ENCODE results near the gene DOCK2. TPM values are rescaled to one million over a fixed set of nuclear protein-coding genes. Genes with fewer than 3 reads are reported as not detected.

DOCK2 gene
- total RNA-seq, 1 donor from 2014 or later: 1.1 TPM

DNA sequence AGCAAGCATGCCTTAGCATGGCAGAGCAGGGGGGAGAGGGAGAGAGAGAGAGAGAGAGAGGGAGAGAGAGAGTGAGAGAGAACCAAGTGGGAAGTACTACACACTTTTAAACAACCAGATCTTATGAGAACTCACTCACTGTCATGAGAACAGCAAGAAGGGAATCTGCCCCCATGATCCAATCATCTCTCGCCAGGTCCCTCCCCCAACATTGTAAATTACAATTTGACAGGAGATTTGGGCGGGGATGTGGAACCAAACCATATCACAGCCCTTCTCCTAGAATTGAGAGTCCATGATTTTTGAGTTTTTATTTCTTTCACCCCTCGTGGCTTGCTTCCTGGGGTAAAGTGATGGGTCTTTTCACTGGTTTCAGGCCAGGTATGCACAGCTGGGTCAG lies 98.8 kb downstream of the DOCK2 start:
- no peaks in the 10 kb centered on the region for H3K36me3 Mint-ChIP-seq

DNA sequence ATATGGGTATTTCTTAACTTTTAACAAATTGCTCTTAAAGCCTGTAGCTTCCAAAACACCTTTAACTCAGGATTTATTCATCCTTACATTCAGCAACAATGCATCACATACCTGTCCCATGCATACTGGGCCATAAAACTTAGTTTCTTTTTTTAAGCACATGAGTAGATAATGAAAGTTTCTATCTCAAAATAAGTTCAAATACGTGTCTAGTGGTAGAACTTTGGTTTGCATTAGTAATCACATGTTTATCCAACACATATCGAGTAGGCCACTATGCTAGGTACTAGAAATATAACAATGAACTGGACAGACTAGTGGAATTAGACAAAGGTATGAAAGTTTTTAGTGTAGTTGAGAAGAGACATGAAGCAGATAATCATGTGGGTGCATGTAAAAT lies 99.6 kb downstream of the DOCK2 start:
- H3K27me3 ChIP-seq: no peaks in the 10 kb centered on the region
- H3K36me3 ChIP-seq: no peaks in the 10 kb centered on the region
- Mint-ChIP-seq H3K36me3 (no peaks in the 10 kb centered on the region), H3K9me3 (no peaks in the 10 kb centered on the region), H3K27me3 (ENCODE audit: insufficient read depth, low read depth) (peaks cover 9% of the 10 kb centered on the region), H3K27ac (no peak overlapping the region), H3K4me3 (no peak overlapping the region), H3K4me1 (no peaks in the 10 kb centered on the region)
- no peaks in the 10 kb centered on the region for H3F3A ChIP-seq (ENCODE audit: low read depth)
- no peak overlapping the region for H3K9ac ChIP-seq
- H3K27ac ChIP-seq: no peak overlapping the region
- no peak overlapping the region for H3K4me3 ChIP-seq
- TF ChIP-seq, protein P1, sequence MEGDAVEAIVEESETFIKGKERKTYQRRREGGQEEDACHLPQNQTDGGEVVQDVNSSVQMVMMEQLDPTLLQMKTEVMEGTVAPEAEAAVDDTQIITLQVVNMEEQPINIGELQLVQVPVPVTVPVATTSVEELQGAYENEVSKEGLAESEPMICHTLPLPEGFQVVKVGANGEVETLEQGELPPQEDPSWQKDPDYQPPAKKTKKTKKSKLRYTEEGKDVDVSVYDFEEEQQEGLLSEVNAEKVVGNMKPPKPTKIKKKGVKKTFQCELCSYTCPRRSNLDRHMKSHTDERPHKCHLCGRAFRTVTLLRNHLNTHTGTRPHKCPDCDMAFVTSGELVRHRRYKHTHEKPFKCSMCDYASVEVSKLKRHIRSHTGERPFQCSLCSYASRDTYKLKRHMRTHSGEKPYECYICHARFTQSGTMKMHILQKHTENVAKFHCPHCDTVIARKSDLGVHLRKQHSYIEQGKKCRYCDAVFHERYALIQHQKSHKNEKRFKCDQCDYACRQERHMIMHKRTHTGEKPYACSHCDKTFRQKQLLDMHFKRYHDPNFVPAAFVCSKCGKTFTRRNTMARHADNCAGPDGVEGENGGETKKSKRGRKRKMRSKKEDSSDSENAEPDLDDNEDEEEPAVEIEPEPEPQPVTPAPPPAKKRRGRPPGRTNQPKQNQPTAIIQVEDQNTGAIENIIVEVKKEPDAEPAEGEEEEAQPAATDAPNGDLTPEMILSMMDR (IDR thresholded peaks at IDR 0.05): no peak
- no peak for TF ChIP-seq EZH2phosphoT487 (IDR thresholded peaks at IDR 0.05)
- no peak for TF ChIP-seq EZH2 (IDR thresholded peaks at IDR 0.05)
- no peak for DNase-seq (ENCODE audit: low spot score)
- H4K20me1 ChIP-seq (ENCODE audit: low read depth): no peaks in the 10 kb centered on the region
- no peaks in the 10 kb centered on the region for H3K79me2 ChIP-seq (ENCODE audit: low read depth)
- H3K9me3 ChIP-seq (ENCODE audit: low read depth): no peaks in the 10 kb centered on the region
- H2AFZ ChIP-seq (replicated peaks): no peak overlapping the region
- H3K4me1 ChIP-seq: no peaks in the 10 kb centered on the region
- H3K4me2 ChIP-seq: no peak overlapping the region

More for the DNA sequence above, 98.8 kb downstream of the DOCK2 start:
- no peak overlapping the region for H3K4me2 ChIP-seq
- Mint-ChIP-seq H3K9me3 (no peaks in the 10 kb centered on the region), H3K4me1 (no peaks in the 10 kb centered on the region), H3K27me3 (ENCODE audit: insufficient read depth, low read depth) (peaks cover 9% of the 10 kb centered on the region), H3K27ac (no peak overlapping the region), H3K4me3 (no peak overlapping the region)
- H3F3A ChIP-seq (ENCODE audit: low read depth): no peaks in the 10 kb centered on the region
- H3K36me3 ChIP-seq: no peaks in the 10 kb centered on the region
- H2AFZ ChIP-seq (replicated peaks): no peak overlapping the region
- no peak for TF ChIP-seq EZH2phosphoT487 (IDR thresholded peaks at IDR 0.05)
- H3K27me3 ChIP-seq: no peaks in the 10 kb centered on the region
- no peaks in the 10 kb centered on the region for H3K79me2 ChIP-seq (ENCODE audit: low read depth)
- H3K4me1 ChIP-seq: no peaks in the 10 kb centered on the region
- H3K9ac ChIP-seq: no peak overlapping the region
- no peak overlapping the region for H3K4me3 ChIP-seq
- H3K9me3 ChIP-seq (ENCODE audit: low read depth): no peaks in the 10 kb centered on the region
- H4K20me1 ChIP-seq (ENCODE audit: low read depth): no peaks in the 10 kb centered on the region
- H3K27ac ChIP-seq: no peak overlapping the region
- DNase-seq (ENCODE audit: low spot score): no peak

DNA sequence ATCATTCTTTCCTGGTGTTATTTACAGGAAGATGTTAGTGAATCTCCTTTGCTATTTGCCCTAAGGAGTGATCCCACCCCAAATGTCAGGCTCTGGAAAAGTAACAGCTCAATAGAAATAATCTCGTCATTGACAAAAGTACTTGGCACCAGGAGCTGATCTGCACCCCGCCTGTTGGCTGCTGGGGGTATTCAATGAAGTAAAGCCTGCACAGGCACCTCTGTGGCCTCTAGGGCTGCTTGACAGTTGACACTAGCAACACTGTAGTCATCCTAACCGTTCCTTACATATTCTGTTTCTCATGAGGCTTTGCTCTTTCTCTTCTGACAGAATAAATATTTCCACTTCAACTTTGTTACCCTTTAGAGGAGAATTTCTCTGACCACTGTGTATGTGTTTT lies 103.4 kb downstream of the DOCK2 start:
- H3K9me3 Mint-ChIP-seq: no peaks in the 10 kb centered on the region
- peaks cover 7% of the 10 kb centered on the region for H3K4me1 Mint-ChIP-seq
- H3K27me3 Mint-ChIP-seq (ENCODE audit: insufficient read depth, low read depth): peaks cover 9% of the 10 kb centered on the region
- H3K4me3 Mint-ChIP-seq: no peak overlapping the region
- H3F3A ChIP-seq (ENCODE audit: low read depth): no peaks in the 10 kb centered on the region
- H4K20me1 ChIP-seq (ENCODE audit: low read depth): no peaks in the 10 kb centered on the region
- no peak overlapping the region for H2AFZ ChIP-seq (replicated peaks)
- no peaks in the 10 kb centered on the region for H3K4me1 ChIP-seq
- no peaks in the 10 kb centered on the region for H3K27me3 ChIP-seq
- TF ChIP-seq EZH2 (IDR thresholded peaks at IDR 0.05): no peak
- TF ChIP-seq, protein P1 (IDR thresholded peaks at IDR 0.05): peak; percentile 25
- no peaks in the 10 kb centered on the region for H3K36me3 ChIP-seq
- no peaks in the 10 kb centered on the region for H3K36me3 Mint-ChIP-seq
- no peak overlapping the region for H3K27ac ChIP-seq
- no peak overlapping the region for H3K4me2 ChIP-seq
- no peak overlapping the region for H3K4me3 ChIP-seq
- no peaks in the 10 kb centered on the region for H3K79me2 ChIP-seq (ENCODE audit: low read depth)
- H3K27ac Mint-ChIP-seq: no peak overlapping the region
- DNase-seq (ENCODE audit: low spot score): peak; percentile 31
- H3K9me3 ChIP-seq (ENCODE audit: low read depth): no peaks in the 10 kb centered on the region
- no peak overlapping the region for H3K9ac ChIP-seq

DNA sequence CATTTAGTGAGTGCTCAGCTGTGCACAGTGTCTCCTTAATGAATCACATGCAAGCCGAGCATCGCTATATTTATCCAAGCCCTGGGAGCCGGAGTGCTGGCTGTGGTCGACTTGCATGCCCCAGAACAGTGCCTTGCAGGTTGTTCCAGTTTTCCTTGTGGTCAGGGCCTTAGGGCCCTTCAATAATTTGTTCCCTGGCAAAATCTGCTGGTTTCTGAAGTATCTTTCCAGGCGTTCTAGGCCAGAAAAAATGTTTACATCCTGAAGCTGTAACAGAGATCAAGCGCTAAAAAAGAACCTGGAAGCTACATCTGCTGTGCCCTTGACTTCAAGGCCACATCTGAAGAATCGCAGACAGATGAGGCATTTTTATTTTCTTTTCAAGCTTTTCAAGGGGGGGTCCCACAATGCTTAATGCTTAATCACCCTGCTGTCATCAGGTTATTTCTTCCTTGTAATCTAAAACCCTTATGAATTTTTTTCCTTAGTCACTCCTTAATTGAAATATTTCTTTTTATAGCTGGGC lies 105.8 kb downstream of the DOCK2 start:
- Mint-ChIP-seq H3K36me3 (no peaks in the 10 kb centered on the region), H3K4me1 (peaks cover 8% of the 10 kb centered on the region), H3K9me3 (no peaks in the 10 kb centered on the region), H3K27me3 (ENCODE audit: insufficient read depth, low read depth) (peaks cover 9% of the 10 kb centered on the region), H3K27ac (no peak overlapping the region), H3K4me3 (no peak overlapping the region)
- no peak overlapping the region for H3K4me2 ChIP-seq
- no peaks in the 10 kb centered on the region for H3K27me3 ChIP-seq
- H3K9ac ChIP-seq: no peak overlapping the region
- H4K20me1 ChIP-seq (ENCODE audit: low read depth): no peaks in the 10 kb centered on the region
- H3K9me3 ChIP-seq (ENCODE audit: low read depth): no peaks in the 10 kb centered on the region
- no peaks in the 10 kb centered on the region for H3K79me2 ChIP-seq (ENCODE audit: low read depth)
- H3F3A ChIP-seq (ENCODE audit: low read depth): no peaks in the 10 kb centered on the region
- DNase-seq (ENCODE audit: low spot score): no peak
- H3K4me1 ChIP-seq: no peaks in the 10 kb centered on the region
- H2AFZ ChIP-seq (replicated peaks): no peak overlapping the region
- no peak overlapping the region for H3K27ac ChIP-seq
- no peak overlapping the region for H3K4me3 ChIP-seq
- TF ChIP-seq EZH2 (IDR thresholded peaks at IDR 0.05) (no peak), EZH2phosphoT487 (IDR thresholded peaks at IDR 0.05) (no peak)
- TF ChIP-seq, protein P1 (IDR thresholded peaks at IDR 0.05): no peak
- no peaks in the 10 kb centered on the region for H3K36me3 ChIP-seq

Data from neural progenitor cell (in vitro differentiated cells).